ENCODE results near the gene MEF2D.

MEF2D gene

DNA sequence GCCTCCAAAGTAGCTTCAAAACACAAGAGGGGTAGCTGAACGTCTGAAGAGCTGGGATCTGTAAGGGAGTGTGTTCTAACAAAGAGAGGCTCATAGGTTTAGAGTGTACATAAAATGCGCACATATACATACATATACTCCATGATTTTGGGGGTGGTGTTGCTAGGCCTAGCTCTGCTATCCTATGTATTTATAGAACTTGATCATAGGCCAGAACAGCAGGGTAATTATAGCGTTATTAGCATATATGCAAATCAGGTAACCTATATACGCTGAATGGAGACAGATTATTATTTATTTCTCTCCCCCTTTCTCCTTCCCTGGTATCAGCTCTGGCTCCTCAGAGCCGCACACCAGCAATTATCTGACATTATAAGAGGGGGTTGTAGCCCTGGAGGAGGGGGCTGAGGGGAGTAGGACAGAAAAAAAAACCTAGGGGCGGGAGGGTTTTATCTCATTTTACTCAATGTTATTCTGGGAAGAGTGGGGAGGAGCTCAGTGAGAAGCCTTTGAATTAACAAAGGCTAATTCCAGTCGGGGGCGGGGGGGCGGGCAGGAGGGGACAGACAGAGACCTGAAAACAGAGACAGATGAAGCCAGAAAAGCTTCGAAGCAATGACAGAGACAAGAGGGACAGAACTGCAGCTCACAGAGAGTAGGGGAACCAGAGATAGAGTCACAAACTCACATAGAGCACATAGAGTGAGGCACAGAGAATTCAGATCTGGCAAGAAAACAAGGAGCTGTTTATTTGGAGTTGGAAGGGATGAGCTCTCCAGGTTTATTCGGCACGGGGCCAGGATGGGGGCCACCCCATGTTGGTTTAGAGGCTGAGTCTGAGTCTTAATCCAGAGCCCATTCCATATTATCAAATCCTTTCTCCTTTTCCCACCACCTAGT is 68.6 kb downstream of the MEF2D start:
- TF ChIP-seq, protein P1, sequence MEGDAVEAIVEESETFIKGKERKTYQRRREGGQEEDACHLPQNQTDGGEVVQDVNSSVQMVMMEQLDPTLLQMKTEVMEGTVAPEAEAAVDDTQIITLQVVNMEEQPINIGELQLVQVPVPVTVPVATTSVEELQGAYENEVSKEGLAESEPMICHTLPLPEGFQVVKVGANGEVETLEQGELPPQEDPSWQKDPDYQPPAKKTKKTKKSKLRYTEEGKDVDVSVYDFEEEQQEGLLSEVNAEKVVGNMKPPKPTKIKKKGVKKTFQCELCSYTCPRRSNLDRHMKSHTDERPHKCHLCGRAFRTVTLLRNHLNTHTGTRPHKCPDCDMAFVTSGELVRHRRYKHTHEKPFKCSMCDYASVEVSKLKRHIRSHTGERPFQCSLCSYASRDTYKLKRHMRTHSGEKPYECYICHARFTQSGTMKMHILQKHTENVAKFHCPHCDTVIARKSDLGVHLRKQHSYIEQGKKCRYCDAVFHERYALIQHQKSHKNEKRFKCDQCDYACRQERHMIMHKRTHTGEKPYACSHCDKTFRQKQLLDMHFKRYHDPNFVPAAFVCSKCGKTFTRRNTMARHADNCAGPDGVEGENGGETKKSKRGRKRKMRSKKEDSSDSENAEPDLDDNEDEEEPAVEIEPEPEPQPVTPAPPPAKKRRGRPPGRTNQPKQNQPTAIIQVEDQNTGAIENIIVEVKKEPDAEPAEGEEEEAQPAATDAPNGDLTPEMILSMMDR (IDR thresholded peaks at IDR 0.05; ENCODE audit: insufficient read depth, missing control alignments): no peak
- DNase-seq (ENCODE audit: insufficient read length, low spot score) (no peak), FAIRE-seq (no peak)

- DNase-seq (ENCODE audit: insufficient read length, low spot score) (no peak), FAIRE-seq (no peak)
- TF ChIP-seq, protein P1 (IDR thresholded peaks at IDR 0.05; ENCODE audit: insufficient read depth, missing control alignments): no peak
These were observed 69.2 kb downstream of the MEF2D start for GRCh38 chr1:156431366-156431765.

- FAIRE-seq (no peak), DNase-seq (ENCODE audit: insufficient read length, low spot score) (no peak)
- TF ChIP-seq, protein P1 (IDR thresholded peaks at IDR 0.05; ENCODE audit: insufficient read depth, missing control alignments): no peak
These were observed 69.7 kb downstream of the MEF2D start for GRCh38 chr1:156430866-156431265.

- no peak for DNase-seq (ENCODE audit: insufficient read length, low spot score)
- TF ChIP-seq, protein P1 (IDR thresholded peaks at IDR 0.05; ENCODE audit: insufficient read depth, missing control alignments): no peak
- no peak for FAIRE-seq
These were observed 70.3 kb downstream of the MEF2D start for GRCh38 chr1:156430303-156430702.

DNA sequence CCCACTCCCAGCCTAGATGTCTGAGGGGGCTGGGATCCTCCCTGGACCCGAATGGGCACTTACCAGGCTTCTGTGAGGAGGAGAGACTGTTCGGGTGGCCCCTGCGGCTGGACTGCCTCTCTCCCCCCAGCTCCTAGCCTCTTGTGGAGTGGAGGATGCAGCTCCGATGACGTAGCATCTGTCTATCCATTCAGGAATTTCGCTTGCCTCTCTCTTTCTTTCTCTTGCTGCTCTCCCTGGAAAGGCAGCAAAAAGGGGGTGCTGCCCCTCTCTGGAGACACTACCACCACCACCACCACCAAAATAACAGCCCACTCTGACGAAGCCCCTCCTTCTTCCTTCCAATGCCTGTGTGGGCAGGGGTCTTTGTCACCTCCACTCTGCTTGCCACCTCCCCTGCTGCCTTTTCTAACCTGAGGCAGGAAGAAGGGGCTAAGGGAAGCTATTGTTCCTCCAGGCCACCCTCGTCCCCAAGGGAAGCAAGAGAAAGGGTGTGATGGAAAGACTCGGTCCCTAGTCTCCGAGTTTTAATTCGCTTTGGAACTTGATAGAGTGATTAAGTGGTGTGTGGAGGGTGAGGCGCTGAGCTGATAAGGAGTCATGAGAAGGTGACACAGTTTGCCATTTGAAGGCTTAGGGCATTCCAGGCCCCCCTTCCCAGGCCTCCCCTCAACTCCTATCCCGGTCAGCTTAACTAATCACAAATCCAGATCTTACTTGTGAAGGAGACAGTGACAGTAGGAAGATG is 71.1 kb downstream of the MEF2D start:
- FAIRE-seq (no peak), DNase-seq (ENCODE audit: insufficient read length, low spot score) (no peak)
- TF ChIP-seq, protein P1 (IDR thresholded peaks at IDR 0.05; ENCODE audit: insufficient read depth, missing control alignments): no peak

DNA sequence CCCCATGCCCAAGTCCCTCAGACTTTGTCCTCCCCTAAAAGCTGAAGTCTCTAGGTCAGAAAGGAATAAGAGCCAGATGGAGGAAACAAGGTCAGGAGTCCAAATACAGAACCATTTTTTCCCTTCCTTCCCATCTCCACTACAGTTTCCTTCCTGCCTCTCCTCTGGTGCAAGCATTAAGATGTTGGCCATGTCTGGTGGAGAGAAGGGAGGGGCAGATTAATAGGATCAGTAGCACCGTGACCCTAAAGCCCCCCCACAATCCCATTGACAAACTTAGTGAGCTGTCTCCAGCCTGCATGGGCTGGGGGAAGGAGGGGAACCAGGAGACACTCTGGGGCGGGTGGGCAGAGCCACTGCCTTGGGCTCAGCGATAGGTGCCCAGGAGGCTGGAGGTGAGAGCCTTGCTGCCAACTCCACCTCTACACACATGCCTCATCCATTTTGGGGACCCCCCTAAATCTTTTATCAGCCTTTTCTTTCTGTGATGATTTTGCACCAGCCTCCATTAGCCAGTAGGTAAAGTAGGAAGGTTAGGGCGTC is 71.8 kb downstream of the MEF2D start:
- no peak for DNase-seq (ENCODE audit: insufficient read length, low spot score)
- FAIRE-seq: no peak
- TF ChIP-seq, protein P1 (IDR thresholded peaks at IDR 0.05; ENCODE audit: insufficient read depth, missing control alignments): no peak
